ENCODE measurements around the gene UBE3C.

GRCh38 chr7:157274991-157275427, 136.3 kb downstream of the UBE3C start:
- no peak for TF ChIP-seq POLR2AphosphoS5 (IDR thresholded peaks at IDR 0.05; ENCODE audit: low read depth, low read length)
- TF ChIP-seq CTCF (IDR thresholded peaks at IDR 0.05), result no peak
- TF ChIP-seq TCF7L2 (IDR thresholded peaks at IDR 0.05; ENCODE audit: low read depth, low read length), result no peak
- TF ChIP-seq, protein P1, sequence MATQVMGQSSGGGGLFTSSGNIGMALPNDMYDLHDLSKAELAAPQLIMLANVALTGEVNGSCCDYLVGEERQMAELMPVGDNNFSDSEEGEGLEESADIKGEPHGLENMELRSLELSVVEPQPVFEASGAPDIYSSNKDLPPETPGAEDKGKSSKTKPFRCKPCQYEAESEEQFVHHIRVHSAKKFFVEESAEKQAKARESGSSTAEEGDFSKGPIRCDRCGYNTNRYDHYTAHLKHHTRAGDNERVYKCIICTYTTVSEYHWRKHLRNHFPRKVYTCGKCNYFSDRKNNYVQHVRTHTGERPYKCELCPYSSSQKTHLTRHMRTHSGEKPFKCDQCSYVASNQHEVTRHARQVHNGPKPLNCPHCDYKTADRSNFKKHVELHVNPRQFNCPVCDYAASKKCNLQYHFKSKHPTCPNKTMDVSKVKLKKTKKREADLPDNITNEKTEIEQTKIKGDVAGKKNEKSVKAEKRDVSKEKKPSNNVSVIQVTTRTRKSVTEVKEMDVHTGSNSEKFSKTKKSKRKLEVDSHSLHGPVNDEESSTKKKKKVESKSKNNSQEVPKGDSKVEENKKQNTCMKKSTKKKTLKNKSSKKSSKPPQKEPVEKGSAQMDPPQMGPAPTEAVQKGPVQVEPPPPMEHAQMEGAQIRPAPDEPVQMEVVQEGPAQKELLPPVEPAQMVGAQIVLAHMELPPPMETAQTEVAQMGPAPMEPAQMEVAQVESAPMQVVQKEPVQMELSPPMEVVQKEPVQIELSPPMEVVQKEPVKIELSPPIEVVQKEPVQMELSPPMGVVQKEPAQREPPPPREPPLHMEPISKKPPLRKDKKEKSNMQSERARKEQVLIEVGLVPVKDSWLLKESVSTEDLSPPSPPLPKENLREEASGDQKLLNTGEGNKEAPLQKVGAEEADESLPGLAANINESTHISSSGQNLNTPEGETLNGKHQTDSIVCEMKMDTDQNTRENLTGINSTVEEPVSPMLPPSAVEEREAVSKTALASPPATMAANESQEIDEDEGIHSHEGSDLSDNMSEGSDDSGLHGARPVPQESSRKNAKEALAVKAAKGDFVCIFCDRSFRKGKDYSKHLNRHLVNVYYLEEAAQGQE (IDR thresholded peaks at IDR 0.05; ENCODE audit: insufficient read depth in 1 of 2, low read depth in 2 of 2, low read length in 1 of 2), result no peak
- no peak for TF ChIP-seq SIN3A (IDR thresholded peaks at IDR 0.05; ENCODE audit: borderline replicate concordance, insufficient read depth, low read depth, low read length)

All from Panc1 (cell line).